Measurements from ENCODE around the gene INSYN2B. TPM values are rescaled to one million over a fixed set of nuclear protein-coding genes. Genes with fewer than 3 reads are reported as not detected.

The INSYN2B gene
- total and polyA plus RNA-seq, 2 donors (not counting 1 experiment from before 2014, with no cell fraction given), result not detected

GRCh38 chr5:170020423-170020822 lies 40.1 kb upstream of the INSYN2B start:
- no peak overlapping the region for H3K4me3 ChIP-seq (ENCODE audit: control extremely low read depth in 1 of 5, extremely low read depth in 1 of 5, insufficient read depth in 1 of 5, low read depth in 2 of 5, low read length in 4 of 5)
- ATAC-seq (ENCODE audit: low read depth) (no peak), DNase-seq (no peak)
- no peaks in the 10 kb centered on the region for H3K4me1 ChIP-seq (ENCODE audit: control insufficient read depth in 2 of 2, insufficient read depth in 2 of 2, low read length in 2 of 2)
- no peak overlapping the region for H2AFZ ChIP-seq (ENCODE audit: insufficient read depth, low read depth, low read length, poor library complexity, severe bottlenecking)
- no peaks in the 10 kb centered on the region for H3K27me3 ChIP-seq (replicated peaks in 1 of 4; ENCODE audit: control extremely low read depth in 1 of 4, control insufficient read depth in 3 of 4, insufficient read depth in 4 of 4, low read length in 3 of 4)
- H3K27ac ChIP-seq (ENCODE audit: low read length in 2 of 2), result no peak overlapping the region
- Mint-ChIP-seq H3K27me3 (no peaks in the 10 kb centered on the region), H3K27ac (no peak overlapping the region), H3K4me1 (no peaks in the 10 kb centered on the region), H3K4me3 (no peak overlapping the region), H3K9me3 (ENCODE audit: insufficient read depth) (no peaks in the 10 kb centered on the region)
- peaks cover 5 to 74% of the 10 kb centered on the region in 2 experiments for H3K36me3 ChIP-seq (replicated peaks in 1 of 2; ENCODE audit: control extremely low read depth in 1 of 2, control insufficient read depth in 1 of 2, extremely low read depth in 1 of 2, insufficient read depth in 2 of 2, low read length in 1 of 2)
- no peak overlapping the region for H3K9ac ChIP-seq (ENCODE audit: low read length)
- no peaks in the 10 kb centered on the region for H3K79me2 ChIP-seq (ENCODE audit: control insufficient read depth, insufficient read depth, low read length)
- 90% methylated on average over 3 of the region's 3 CpGs for WGBS (ENCODE audit: insufficient coverage)
- H3K4me2 ChIP-seq (replicated peaks; ENCODE audit: low read depth, low read length, poor library complexity, severe bottlenecking), result no peak overlapping the region
- TF ChIP-seq CTCF (IDR thresholded peaks at IDR 0.05) (no peak), EZH2 (IDR thresholded peaks at IDR 0.05; ENCODE audit: borderline replicate concordance, insufficient read depth, low read depth, low read length, poor library complexity, severe bottlenecking) (no peak)
- CTCF ChIA-PET, result no interaction called here
- no peaks in the 10 kb centered on the region for H3K9me3 ChIP-seq (ENCODE audit: control extremely low read depth in 1 of 3, control insufficient read depth in 2 of 3, insufficient read depth in 1 of 3, low read length in 2 of 3)
- H4K20me1 ChIP-seq (ENCODE audit: control insufficient read depth, insufficient read depth, low read length, poor library complexity, severe bottlenecking), result no peaks in the 10 kb centered on the region
- POLR2A ChIA-PET, result no interaction called here
- intact Hi-C loops (cut with micrococcal nuclease), result no loop called here

DNA sequence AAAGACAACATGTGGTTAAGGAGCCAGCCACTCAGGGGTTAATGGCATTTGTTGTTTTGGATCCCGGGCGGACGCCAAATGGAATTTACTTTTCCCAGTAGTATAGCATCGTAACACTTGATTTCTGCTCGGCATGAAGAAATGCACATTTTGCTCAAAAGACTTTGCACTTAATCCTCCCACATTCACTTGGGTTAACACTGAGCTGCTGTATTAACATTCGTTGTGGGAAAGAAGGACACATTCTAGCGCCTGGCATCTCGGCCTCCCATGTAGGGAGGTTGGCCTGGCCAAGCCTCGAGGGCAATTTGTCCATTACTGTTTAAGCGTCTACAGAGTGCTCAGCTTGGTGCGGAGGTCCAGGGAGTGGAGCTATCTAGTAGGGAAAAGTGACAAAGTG lies 32.3 kb upstream of the INSYN2B start:
- peaks cover 2 to 64% of the 10 kb centered on the region in 2 experiments for H3K36me3 ChIP-seq (replicated peaks in 1 of 2; ENCODE audit: control extremely low read depth in 1 of 2, control insufficient read depth in 1 of 2, extremely low read depth in 1 of 2, insufficient read depth in 2 of 2, low read length in 1 of 2)

More for the DNA sequence above, 32.3 kb upstream of the INSYN2B start:
- no peaks in the 10 kb centered on the region for H4K20me1 ChIP-seq (ENCODE audit: control insufficient read depth, insufficient read depth, low read length, poor library complexity, severe bottlenecking)
- WGBS (ENCODE audit: insufficient coverage), result 95% methylated on average over 6 of the region's 11 CpGs
- no peaks in the 10 kb centered on the region for H3K4me1 ChIP-seq (ENCODE audit: control insufficient read depth in 2 of 2, insufficient read depth in 2 of 2, low read length in 2 of 2)
- no peak overlapping the region for H3K9ac ChIP-seq (ENCODE audit: low read length)
- no peak overlapping the region for H3K4me2 ChIP-seq (replicated peaks; ENCODE audit: low read depth, low read length, poor library complexity, severe bottlenecking)
- H3K27me3 ChIP-seq (replicated peaks in 1 of 4; ENCODE audit: control extremely low read depth in 1 of 4, control insufficient read depth in 3 of 4, insufficient read depth in 4 of 4, low read length in 3 of 4), result no peaks in the 10 kb centered on the region
- TF ChIP-seq EZH2 (IDR thresholded peaks at IDR 0.05; ENCODE audit: borderline replicate concordance, insufficient read depth, low read depth, low read length, poor library complexity, severe bottlenecking) (no peak), CTCF (IDR thresholded peaks at IDR 0.05) (no peak)
- Mint-ChIP-seq H3K4me1 (no peaks in the 10 kb centered on the region), H3K27me3 (no peaks in the 10 kb centered on the region), H3K9me3 (ENCODE audit: insufficient read depth) (no peaks in the 10 kb centered on the region), H3K4me3 (no peak overlapping the region), H3K27ac (no peak overlapping the region)
- H2AFZ ChIP-seq (ENCODE audit: insufficient read depth, low read depth, low read length, poor library complexity, severe bottlenecking), result no peak overlapping the region
- DNase-seq (no peak), ATAC-seq (ENCODE audit: low read depth) (no peak)
- intact Hi-C loops (cut with micrococcal nuclease), result no loop called here
- H3K27ac ChIP-seq (ENCODE audit: low read length in 2 of 2), result no peak overlapping the region
- H3K9me3 ChIP-seq (ENCODE audit: control extremely low read depth in 1 of 3, control insufficient read depth in 2 of 3, insufficient read depth in 1 of 3, low read length in 2 of 3), result no peaks in the 10 kb centered on the region
- no peak overlapping the region for H3K4me3 ChIP-seq (ENCODE audit: control extremely low read depth in 1 of 5, extremely low read depth in 1 of 5, insufficient read depth in 1 of 5, low read depth in 2 of 5, low read length in 4 of 5)
- CTCF ChIA-PET, result no interaction called here
- H3K79me2 ChIP-seq (ENCODE audit: control insufficient read depth, insufficient read depth, low read length), result no peaks in the 10 kb centered on the region
- POLR2A ChIA-PET, result no interaction called here

Data from B cell (primary cell).